Right renal pelvis (tissue), 4 donors: ENCODE data around the gene TPO. TPM values are rescaled to one million over a fixed set of nuclear protein-coding genes. Genes with fewer than 3 reads are reported as not detected.
"Not testable (repeated sequence)": the region's sequence is repeated elsewhere in the genome, so short reads cannot be mapped to it uniquely, and the experiment has no call there.

Source experiments
- DNase-seq, 4 donors: peaks; one replicate each; pipeline ENCODE4 v3.0.0-alpha.2; 2013; ENCODE audit warnings: low read depth in 4 of 4, low spot score in 3 of 4, missing footprints in 1 of 4
- polyA plus RNA-seq, 4 donors: library from polyadenylated mRNA; unstranded; fragments of 120-200 nt; gene quantifications; one replicate each; pipeline ENCODE4 v1.2.1, GENCODE V29; 2013; ENCODE audit not compliant: insufficient read length in 4 of 4

TPO gene
- polyA plus RNA-seq, 4 donors: 0.10 to 0.21 (median 0.17) TPM; not detected in 1

DNA sequence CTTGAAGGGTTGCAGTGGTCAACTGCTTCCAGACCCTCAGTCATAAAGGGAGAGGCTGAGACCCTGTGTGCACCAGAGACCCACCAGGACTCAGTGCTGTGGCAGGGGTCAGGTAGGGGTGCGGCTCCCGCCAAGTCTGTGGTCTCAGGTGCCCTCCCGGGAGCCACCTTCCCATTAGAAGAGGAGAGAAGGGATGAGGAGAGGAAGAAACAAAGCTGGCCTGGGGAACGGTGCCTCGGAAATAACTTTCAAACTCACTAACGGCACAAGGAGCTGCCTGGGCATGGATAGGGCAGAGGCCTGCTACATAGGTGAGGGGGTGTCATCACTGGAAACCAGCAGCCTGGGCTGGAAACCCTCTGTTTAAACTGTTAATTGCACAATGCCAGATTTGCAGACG is 84.9 kb downstream of the TPO start:
- DNase-seq: no peak

DNA sequence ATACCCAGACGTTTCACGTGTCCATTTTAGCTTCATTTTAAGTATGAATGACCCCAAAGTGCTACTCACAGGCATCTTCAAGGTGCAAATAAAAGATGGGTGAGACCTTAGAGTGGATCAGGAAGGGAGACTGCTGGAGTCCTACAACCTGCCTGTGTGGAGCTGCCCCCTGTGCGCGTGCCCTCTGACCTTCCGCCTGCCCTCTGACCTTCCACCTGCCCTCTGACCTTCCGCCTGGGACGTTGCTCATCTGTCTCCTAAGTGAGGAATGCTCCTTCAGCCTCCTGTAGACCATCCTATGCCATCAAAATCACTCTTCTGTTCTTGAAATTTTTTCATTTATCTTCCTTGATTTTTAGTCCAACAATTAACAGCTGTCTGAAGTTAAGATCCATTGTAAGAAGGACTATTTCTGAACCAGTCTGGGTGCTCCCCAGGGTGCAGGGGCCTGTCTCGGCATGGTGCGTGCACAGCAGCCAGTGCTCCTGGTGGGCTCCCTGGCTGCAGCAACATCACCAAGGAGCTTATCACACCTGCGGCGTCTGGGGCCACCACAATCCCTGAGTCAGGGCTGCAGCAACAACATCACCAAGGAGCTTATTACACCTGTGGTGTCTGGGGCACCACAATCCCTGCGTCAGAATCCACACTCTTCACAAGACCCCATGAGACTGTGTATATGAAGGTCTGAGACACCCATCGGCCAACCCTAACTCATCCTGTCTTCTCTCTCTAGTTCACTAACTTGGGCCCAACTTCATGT is 86.0 kb downstream of the TPO start:
- no peak for DNase-seq

DNA sequence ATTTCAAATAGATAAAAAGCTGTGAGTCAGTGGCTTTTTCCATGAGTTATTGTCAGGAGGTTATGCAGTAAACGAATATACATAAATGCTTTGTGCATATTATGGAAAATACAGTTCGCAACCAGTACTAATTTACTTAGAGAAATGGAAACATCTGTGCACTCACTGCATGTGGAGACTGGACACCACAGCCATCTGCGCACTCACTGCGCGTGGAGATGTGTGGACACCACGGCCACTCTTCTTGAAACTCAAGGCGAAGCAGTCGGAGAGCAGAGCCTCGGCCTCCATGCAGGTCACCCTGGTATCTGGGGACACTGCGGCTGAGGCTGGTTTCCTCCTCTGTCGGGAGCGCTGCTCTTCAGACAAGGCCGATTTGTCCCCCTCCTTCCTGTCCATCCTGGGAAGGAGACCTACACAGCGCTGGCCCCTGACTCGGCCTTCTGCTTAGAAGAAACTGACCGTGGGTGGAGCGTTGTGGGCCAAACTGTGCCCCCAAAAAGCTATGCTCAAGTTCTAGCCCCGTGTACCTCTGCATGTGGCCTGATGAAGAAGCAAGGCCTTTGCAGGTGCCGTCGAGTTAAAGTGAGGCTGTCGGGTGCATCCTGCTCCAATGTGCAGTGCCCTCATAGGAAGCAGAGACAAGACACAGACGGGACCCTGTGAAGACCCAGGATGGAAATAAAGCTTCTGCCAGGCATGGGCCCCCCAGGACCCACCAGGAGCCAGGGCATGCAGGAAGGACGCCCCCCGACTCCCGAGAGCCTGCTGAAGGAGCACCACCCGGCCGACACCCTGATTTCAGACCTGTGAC is 88.0 kb downstream of the TPO start:
- no peak for DNase-seq

DNA sequence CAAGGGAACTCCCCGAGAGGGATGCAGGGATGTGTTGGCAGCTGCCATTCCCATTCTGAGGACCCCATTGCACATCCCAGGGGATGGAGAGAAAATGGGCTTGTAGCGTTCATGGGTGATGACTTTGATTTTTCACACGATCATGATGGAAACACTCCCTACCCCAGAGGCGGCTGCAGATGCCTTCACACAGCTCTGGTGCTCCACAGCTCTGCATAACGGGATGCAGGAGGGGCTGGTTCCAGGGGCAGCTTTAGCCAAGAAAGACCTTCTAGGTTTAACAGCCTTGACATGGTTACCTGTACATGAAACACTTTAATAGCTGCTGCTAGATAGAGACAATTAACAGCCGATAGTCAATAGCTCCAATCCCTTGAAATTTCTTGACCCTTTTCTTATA is 88.7 kb downstream of the TPO start:
- DNase-seq: no peak

DNA sequence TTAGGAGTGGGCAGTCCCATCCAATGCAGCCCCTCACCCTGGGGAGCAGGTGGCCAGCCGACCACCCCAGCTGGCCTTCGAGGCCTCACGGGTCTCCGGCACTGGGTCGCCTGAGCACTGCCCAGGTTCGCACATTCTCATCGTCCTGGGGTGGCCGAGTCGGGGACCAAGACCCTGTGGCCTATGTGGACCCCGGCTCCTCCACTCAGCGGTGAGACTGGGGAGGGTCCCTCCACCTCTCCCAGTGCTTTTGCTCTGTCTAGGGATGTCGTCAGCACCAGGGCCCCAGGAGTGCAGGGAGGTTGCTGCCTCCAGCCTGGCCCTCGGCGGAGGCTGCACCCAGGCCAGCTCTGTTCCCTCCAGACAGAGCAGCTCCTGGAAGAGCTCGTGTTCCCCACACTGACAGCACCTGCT is 89.6 kb downstream of the TPO start:
- DNase-seq: no peak

DNA sequence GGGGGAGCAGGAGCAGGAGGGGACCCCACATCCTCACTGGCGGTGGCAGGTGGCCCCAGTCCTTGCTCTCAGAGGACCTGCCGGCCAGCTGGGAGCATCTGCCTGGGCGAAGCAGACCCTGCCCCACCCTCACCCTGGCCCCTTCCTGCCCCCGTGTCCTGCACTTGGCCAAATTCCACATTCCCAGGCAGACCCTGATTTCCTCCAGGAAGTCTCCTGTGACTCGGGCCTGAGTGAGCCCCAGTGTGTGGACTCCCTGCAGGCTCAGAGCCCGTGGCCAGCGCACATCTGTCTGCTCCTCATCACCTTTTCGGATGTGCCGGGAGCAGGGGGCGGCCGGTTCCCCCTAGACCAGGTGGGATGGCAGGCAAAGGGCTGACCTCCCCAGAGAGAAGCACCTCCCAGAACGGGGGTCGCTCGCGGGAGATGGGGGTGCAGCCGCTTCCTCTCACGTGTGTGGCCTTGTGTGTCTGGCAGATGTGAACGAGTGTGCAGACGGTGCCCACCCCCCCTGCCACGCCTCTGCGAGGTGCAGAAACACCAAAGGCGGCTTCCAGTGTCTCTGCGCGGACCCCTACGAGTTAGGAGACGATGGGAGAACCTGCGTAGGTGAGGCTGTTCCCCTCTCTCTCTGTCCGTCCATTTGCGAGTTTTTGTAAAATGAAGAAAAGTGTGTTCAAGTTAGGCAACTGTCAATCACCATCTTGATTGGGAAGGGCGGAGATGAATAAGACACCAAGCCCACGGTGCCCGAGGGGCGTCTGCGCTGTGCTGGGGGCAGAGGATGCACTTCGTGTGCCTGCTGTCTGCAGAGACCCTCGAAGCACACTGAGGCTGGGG is 90.4 kb downstream of the TPO start:
- no peak for DNase-seq

DNA sequence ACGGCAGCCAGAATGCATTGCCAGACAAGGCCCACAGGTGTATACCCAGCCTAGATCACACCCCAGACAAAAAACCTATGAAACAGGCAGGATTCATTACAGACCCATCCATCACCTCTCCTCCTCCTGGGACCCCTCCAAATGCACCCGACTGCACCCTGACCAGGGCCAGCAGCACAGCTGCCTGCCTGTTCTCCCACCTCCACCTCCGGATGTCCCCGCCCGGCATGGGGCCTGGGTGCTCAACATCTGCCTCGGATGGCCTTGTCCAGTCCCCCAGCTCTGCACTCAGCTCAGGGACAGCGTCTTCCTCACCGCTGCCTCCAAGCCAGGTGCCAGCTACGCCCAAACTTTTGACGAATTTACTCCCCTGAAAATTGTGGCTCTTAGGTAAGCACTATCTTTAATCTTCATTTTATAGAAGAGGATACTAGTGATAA is 91.1 kb downstream of the TPO start:
- DNase-seq: no peak

DNA sequence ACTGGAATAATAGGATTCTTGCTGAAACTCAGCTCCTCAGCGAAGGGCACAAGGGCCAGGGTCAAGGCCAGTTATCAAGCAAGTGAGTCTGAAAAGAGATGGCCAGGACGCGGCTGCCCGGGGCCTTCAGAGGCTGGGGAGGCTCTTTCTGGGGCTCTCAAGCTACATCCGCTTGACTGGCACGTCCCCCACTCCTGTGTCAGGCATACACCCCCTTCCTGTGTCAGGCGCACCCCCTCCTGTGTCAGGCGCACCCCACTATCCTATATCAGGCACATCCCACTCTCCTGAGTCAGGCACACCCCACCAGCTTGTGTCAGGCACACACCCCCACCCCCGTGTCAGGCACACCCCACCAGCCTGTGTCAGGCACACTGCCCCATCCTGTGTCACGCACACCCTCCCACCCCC is 91.8 kb downstream of the TPO start:
- no peak for DNase-seq

DNA sequence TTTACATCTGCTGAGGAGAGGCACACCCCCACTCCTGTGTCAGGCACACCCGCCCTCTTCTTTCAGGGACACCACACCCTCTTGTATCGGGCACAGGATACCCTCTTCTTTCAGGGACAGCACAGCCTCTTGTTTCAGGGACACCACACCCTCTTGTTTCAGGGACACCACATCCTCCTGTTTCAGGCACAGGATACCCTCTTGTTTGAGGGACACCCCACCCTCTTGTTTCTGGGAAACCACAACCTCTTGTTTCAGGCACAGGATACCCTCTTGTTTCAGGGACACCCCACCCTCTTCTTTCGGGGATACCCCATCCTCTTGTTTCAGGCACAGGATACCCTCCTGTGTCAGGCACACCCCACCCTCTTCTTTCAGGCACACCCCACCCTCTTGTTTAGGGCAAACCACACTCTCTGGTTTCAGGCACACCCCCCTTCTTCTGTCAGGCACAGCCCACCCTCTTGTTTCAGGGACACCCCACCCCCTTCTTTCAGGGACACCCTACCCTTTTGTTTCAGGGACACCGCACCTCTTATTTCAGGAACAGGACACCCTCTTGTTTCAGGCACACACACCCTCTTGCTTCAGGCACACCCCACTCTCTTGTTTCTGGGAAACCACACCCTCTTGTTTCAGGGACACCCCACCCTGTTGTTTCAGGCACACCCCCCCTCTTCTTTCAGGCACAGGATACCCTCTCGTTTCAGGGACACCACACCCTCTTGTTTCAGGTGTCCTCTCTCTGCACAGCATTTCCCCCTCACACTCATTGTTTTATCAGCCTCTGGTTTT is 96.2 kb downstream of the TPO start:
- no peak for DNase-seq

DNA sequence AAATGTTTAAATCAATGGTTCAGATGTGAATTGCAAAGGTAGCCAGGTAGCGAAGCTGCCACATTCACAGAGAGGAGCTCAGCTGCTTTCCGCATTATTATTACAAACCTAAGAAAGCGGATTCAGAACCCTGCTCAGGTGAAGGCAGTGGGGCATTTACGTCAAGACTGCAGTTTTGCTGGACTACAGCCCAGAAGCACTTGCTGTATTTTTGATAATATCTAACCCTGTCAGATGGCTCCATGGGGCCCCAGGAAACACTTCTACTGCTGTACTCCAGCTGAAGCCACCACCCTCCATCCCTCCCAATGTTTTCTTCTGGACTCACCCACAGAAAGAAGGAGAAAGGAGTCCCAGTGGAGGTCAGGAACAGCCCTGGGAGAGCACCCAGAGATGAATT is 96.9 kb downstream of the TPO start:
- no peak for DNase-seq

DNA sequence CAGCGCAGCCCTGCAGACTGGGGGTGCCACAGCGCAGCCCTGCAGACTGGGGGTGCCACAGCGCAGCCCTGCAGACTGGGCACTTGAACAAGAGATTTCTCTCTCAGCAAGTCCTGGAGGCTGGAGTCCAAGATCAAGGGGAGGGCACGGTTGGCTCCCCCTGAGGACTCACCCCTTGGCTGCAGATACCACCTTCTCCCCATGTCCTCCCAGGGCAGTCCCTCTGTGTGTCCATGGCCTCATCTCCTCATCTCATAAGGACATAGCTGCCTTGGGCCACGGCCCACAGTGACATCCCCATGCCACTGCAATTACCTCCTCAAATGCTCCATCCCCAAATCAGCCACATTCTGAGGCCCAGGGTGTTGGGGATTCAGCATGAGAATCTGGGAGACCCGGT is 98.2 kb downstream of the TPO start:
- no peak for DNase-seq

DNA sequence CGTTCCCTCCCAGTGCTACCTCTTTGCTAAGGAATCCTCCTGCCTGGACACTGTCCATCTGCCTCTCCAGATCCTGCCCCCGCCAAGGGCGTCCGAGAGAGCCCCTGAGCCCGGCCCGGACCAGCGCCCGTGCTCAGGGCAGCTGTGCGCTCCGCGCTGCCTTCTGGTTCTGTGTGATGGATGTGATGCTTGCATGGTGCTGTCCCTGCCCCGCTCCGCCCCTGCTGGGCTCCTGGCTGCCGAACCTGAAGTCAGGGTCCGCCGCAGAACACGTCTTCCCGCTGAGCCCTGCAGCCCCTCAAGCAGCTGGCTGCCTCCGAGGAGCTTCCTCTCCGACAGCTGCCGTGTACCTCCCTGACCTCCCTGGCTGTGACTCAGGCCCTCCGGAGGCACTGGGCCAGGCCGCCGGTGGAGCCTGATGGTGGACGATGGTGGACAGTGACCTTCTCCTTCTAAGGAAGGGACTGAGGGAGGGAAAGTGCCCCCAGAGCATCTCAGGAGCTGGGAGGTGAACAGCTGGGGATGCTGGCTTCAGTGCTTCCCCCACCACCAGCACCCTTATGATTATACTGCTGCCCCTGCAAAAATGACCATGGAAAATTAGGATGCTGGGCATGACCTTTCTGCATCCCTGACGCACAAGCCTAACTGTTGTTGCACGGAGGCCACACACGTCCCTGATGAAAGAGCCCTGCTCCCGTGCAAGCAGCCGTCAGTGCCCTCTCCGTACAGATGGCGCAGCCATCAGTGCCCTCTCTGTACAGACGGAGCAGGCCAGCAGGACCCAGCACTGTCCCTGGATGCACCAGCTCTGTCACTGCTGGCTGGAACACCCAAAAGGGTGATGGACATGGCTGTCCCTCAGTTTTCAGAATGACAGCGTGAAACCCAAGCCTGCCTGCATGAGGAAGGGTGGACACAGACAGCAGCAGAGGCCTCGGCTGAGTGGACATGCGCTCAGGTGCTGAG is 99.3 kb downstream of the TPO start:
- no peak for DNase-seq

DNA sequence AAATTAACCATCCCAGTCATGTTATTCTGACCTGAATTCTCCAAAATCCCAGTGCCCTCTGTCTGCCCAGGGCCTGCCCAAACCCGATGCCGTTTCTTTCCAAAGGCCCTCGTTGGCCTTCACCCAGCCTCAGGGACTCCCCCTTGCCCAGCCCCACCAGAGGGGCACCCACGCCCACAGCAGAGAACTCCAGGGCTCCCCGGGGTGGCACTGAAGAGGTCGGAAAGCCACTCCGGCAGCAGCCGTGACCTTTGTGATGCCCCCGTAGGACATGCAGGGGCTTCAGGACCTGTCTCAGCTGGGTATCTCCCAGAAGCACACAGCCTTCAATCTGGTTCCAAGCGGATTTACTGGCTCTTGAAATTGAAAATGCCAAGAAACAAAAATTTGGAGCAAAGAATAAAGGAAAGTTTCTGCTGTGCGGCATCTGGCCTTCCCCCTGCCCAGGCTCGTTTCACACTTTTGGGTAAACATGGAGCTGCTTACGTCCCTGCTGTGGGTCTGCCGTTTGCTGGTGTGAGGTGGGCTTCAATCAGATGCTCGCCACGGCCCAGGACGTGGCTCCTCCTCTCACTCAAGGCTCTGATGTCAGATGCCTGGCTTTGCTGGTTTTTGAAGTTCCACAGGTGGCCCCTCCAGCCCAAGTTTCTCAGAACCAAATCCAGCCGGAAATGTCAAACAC is 101.3 kb downstream of the TPO start:
- no peak for DNase-seq

DNA sequence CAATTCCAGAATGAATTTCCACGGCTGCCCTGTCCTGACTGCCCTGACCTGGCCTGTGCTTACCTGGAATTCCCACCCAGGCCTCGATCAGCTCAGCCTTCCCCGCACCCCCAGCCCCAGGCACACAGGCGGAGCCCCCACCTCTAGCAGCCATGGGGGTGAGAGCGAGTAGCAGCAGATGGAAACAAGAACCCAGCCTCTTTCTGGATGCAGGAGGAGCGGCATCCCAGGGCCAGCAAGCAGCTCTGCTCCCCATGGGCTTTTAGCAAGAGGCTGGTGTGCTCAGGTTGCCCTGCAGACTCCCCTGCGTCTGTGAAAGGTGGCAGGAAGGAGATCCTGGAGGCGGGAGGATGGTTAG is 101.8 kb downstream of the TPO start:
- DNase-seq: no peak

DNA sequence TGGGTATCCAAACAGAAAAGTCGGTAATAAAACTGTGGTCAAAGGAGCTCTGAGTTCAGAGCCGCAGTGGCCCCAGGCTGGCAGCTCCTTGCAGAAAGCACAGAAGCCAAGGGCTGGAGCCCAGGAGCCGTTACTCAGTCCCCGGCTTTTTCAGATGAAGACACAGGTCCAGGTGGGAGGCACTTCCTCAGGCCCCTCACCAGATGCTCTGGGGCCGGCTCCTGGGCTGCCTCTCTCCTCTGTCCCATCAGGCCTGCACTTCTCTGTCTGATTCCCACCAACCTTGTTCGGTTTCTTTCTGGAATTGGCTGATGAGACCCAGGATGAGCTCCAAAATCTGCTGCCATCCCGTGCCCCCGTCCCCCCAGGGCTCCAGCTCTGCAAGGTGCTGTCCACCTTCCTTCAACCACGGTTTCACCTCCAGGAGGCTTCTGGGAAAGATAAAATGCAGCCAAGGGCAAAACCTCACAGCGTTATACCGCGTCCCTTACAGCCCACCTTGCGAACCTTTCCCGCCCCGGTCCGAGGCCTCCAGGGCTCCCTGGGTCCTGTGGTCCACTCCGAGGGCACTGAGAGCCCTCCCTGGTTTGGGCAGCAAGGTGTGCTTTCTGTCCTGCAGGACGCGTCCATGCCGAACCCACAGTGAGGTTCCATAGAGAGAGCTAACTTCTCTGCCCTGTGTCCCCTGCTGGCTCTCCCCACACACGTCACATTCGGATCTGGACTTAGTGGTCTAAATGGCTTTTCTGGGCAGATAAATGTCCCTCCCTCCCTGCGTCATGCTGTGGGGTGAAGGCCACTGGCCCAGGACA is 102.9 kb downstream of the TPO start:
- DNase-seq: no peak

DNA sequence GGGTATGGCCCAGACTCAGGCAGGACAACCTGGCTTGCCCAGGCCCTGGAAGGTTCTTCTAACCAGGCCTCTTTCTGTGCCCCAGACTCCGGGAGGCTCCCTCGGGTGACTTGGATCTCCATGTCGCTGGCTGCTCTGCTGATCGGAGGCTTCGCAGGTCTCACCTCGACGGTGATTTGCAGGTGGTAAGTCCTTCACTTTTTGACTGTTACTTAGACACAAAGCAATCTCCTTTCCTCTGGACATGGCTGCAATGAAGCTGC is 103.5 kb downstream of the TPO start:
- DNase-seq: no peak

DNA sequence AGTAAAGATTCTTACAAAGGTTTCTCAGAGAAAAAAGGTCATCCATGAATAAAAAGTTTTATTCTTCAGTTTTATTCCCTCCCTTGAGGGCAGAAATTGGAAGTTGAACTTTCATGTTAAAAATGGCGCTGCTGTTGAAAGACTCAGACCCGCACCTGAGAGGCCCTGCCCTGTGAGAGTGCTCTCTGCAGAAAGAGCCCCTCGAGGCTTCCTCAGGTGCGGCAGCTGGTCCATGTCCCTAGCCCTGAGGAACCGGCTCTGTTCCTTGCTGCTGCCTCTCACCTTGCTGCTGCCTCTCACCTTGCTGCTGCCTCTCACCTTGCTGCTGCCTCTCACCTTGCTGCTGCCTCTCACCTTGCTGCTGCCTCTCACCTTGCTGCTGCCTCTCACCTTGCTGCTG is 104.0 kb downstream of the TPO start:
- not testable (repeated sequence) for DNase-seq

DNA sequence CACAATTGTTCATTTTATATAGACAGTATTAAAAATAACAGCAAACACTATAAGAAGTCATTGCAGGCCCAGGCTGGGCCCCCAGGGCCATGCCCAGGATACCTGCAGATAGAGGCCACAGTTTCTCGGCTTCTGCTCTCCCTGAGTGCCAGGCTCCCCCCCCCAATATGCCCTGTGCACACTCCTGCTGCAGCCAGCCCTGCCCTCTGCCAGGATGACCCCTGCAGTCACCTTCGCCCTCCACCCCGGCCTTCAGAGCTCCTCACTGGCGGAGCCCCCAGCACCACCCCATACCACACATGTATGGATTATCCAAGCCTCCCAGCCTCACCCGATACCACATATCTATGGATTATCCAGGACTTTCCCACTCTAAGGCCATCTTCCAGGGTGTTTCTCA is 104.5 kb downstream of the TPO start:
- no peak for DNase-seq
